HepG2 (cell line): ENCODE data around the gene PRRT2. TPM values are rescaled to one million over a fixed set of nuclear protein-coding genes. Genes with fewer than 3 reads are reported as not detected.
A peak's percentile ranks its signal among the peaks of the same experiment; 100 is the strongest.

Source experiments
- BRCA1 ChIP-seq: sonication (generic); formaldehyde crosslinking; IDR thresholded peaks from 2 replicates; pipeline ENCODE4 v1.4.0; 2020; ENCODE audit warnings: missing genetic modification reagents
- CCAR2 ChIP-seq: fragments of 200-400 bp; formaldehyde crosslinking; optimal IDR thresholded peaks from 2 replicates; pipeline ENCODE3; 2018; ENCODE audit warnings: low read depth, mild to moderate bottlenecking, low read length, moderate library complexity
- EP300 ChIP-seq, 3 experiments: sonication (generic) in 1 of 3; formaldehyde crosslinking in 1 of 3; IDR thresholded peaks; 2 replicates each; pipeline versions ENCODE4 v1.5.1 to v1.6.1; 2011 to 2020; ENCODE audit warnings: low read depth in 2 of 3, low read length in 2 of 3, borderline replicate concordance in 1 of 3, improper control_type of control experiment in 1 of 3, mild to moderate bottlenecking in 1 of 3, missing genetic modification reagents in 1 of 3, moderate library complexity in 1 of 3
- GZF1 ChIP-seq: sonication (generic); formaldehyde crosslinking; IDR thresholded peaks from 2 replicates; pipeline ENCODE4 v1.5.1; 2020; ENCODE audit warnings: mild to moderate bottlenecking, missing genetic modification reagents
- MTERF4 ChIP-seq: sonication (generic); formaldehyde crosslinking; IDR thresholded peaks from 2 replicates; pipeline ENCODE4 v1.8.0; 2023; ENCODE audit warnings: mild to moderate bottlenecking, missing genetic modification reagents
- MXD3 ChIP-seq: IDR thresholded peaks from 2 replicates; pipeline ENCODE4 v1.6.1; 2016; ENCODE audit warnings: mild to moderate bottlenecking, missing biosample characterization, missing genetic modification reagents
- MYC ChIP-seq: sonication (generic); formaldehyde crosslinking; IDR thresholded peaks from 2 replicates; pipeline ENCODE4 v1.9.0; 2021; ENCODE audit warnings: missing genetic modification reagents, borderline replicate concordance
- POGK ChIP-seq: sonication (generic); formaldehyde crosslinking; conservative IDR thresholded peaks from 2 replicates; pipeline ENCODE4 v1.8.0; 2022; ENCODE audit warnings: mild to moderate bottlenecking, moderate library complexity, missing genetic modification reagents
- RFX1 ChIP-seq: fragments of 450-650 bp; IDR thresholded peaks from 2 replicates; pipeline ENCODE4 v1.6.1; 2017
- TRIM22 ChIP-seq: fragments of 450-650 bp; IDR thresholded peaks from 2 replicates; pipeline ENCODE4 v1.6.1; 2017
- ZBTB4 ChIP-seq: sonication (generic); formaldehyde crosslinking; IDR thresholded peaks from 2 replicates; pipeline ENCODE4 v1.4.0; 2020; ENCODE audit warnings: missing genetic modification reagents, mild to moderate bottlenecking, borderline replicate concordance
- ZFP37 ChIP-seq: sonication (generic); formaldehyde crosslinking; IDR thresholded peaks from 2 replicates; pipeline ENCODE4 v1.4.0; 2020; ENCODE audit warnings: missing genetic modification reagents, borderline replicate concordance
- ZNF143 ChIP-seq: sonication (generic); formaldehyde crosslinking; IDR thresholded peaks from 2 replicates; pipeline ENCODE4 v1.4.0; 2020; ENCODE audit warnings: missing genetic modification reagents
- ZNF543 ChIP-seq: sonication (generic); formaldehyde crosslinking; IDR thresholded peaks from 2 replicates; pipeline ENCODE4 v1.4.0; 2020; ENCODE audit warnings: mild to moderate bottlenecking, missing genetic modification reagents
- ZNF546 ChIP-seq: sonication (generic); formaldehyde crosslinking; conservative IDR thresholded peaks from 2 replicates; pipeline ENCODE4 v1.8.1; 2023; ENCODE audit warnings: mild to moderate bottlenecking, missing genetic modification reagents
- ZNF580 ChIP-seq: IDR thresholded peaks from 2 replicates; pipeline ENCODE4 v1.6.1; 2016; ENCODE audit warnings: low read depth, borderline replicate concordance
- ZNF709 ChIP-seq: sonication (generic); formaldehyde crosslinking; IDR thresholded peaks from 2 replicates; pipeline ENCODE4 v1.5.0; 2020; ENCODE audit warnings: mild to moderate bottlenecking, missing genetic modification reagents
- ZNF777 ChIP-seq: sonication (generic); formaldehyde crosslinking; IDR thresholded peaks from 2 replicates; pipeline ENCODE4 v1.4.0; 2020; ENCODE audit warnings: missing genetic modification reagents
- ZNF841 ChIP-seq: sonication (generic); formaldehyde crosslinking; IDR thresholded peaks from 2 replicates; pipeline ENCODE4 v1.8.1; 2023; ENCODE audit warnings: missing genetic modification reagents, borderline replicate concordance
- ZNF879 ChIP-seq: sonication (generic); formaldehyde crosslinking; IDR thresholded peaks from 2 replicates; pipeline ENCODE4 v1.8.1; 2023; ENCODE audit warnings: missing genetic modification reagents
- polyA plus RNA-seq, 8 experiments: library from polyadenylated mRNA; depleted of rRNA in 3 of 8; stranded (reverse) in 7 of 8; unstranded in 1 of 8; fragments of >200 nt; fragmentation: Illumina TruSeq in 4 of 8; extraction: Trizol in 4 of 8; gene quantifications; 2 replicates each; pipeline versions ENCODE4 v1.2.1 to v1.2.3, GENCODE V29; 2011 to 2016; ENCODE audit warnings: low read depth in 4 of 8, missing spikeins in 1 of 8, mixed read lengths in 1 of 8; ENCODE audit not compliant: insufficient read depth in 1 of 8
- total RNA-seq, 5 experiments: library from RNA; depleted of rRNA; stranded (reverse); fragments of >200 nt; fragmentation: Illumina TruSeq; extraction: Trizol; gene quantifications; 2 replicates each; pipeline ENCODE4 v1.2.3, GENCODE V29; 2016; ENCODE audit warnings: low read depth in 1 of 5

The PRRT2 gene
- total and polyA plus RNA-seq, 2 of the 13 experiments (the other 11 are each of a cell fraction or from before 2014, with no cell fraction given), result 0.51 to 1.1 TPM

- TF ChIP-seq ZNF546 (CRISPR knock-in tag) (no peak; the same call in 1 of the 2 replicates), ZBTB4 (no peak), ZNF841 (CRISPR knock-in tag) (no peak), ZNF543 (CRISPR knock-in tag) (peak; percentile 26; the same call in 1 of the 2 replicates), CCAR2 (no peak), BRCA1 (CRISPR knock-in tag) (no peak), ZNF709 (CRISPR knock-in tag) (0 out of 2 replicates have a peak, but pooled peaks have one; percentile 32), ZNF777 (CRISPR knock-in tag) (no peak; the same call in 1 of the 2 replicates), EP300 (IDR thresholded peaks at IDR 0.05; ENCODE audit: low read depth in 2 of 2, low read length in 2 of 2) (0 out of 4 replicates have a peak, but pooled peaks of 1 of the 2 experiments have one; percentile 16), EP300 (CRISPR knock-in tag; IDR thresholded peaks at IDR 0.05; ENCODE audit: borderline replicate concordance) (no peak; the same call in 1 of the 2 replicates), MTERF4 (CRISPR knock-in tag) (no peak), RFX1 (no peak), GZF1 (CRISPR knock-in tag) (no peak), MXD3 (no peak; the same call in 1 of the 2 replicates), ZFP37 (CRISPR knock-in tag) (no peak), TRIM22 (no peak), MYC (no peak), ZNF879 (CRISPR knock-in tag) (no peak), POGK (CRISPR knock-in tag) (0 out of 2 replicates have a peak, but pooled peaks have one; percentile 19), ZNF143 (CRISPR knock-in tag) (no peak), ZNF580 (CRISPR knock-in tag) (0 out of 2 replicates have a peak, but pooled peaks have one; percentile 25)
These were observed 9.0 kb downstream of the PRRT2 start (continued) for GRCh38 chr16:29820730-29821642.
